DND-41 (cell line): ENCODE data around the gene TYW1.

Source experiments
- EZH2 ChIP-seq: IDR thresholded peaks from 3 replicates; pipeline ENCODE4 v1.6.1; 2012; ENCODE audit warnings: borderline replicate concordance, low read depth, mild to moderate bottlenecking, moderate library complexity, low read length, inconsistent platforms; ENCODE audit not compliant: severe bottlenecking
- TF ChIP-seq, protein P1 (sequence below): IDR thresholded peaks from 2 replicates; pipeline ENCODE4 v1.5.1; 2012; ENCODE audit warnings: borderline replicate concordance, low read length, moderate library complexity, mild to moderate bottlenecking; ENCODE audit not compliant: poor library complexity, severe bottlenecking; ENCODE audit errors: extremely low read depth

DNA sequence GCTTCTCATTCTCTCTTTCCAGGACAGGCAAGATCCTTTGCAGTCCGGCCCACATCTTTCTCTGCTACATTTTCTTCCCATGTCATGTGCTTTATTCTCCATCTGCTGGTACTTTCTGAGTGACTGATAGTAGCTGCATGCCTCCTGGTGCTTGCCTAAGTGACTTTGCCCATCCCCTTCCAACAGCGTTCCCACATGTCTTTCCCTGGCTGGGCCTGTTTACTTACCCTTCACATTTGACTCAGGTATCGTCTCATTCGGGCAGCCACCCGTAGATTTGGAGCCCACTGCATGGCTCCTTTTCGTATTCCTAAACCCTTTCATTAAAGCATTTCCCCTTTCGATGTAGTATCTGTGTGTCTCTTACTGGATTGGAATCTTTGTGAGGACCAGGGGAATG is 24.6 kb downstream of the TYW1 start:
- TF ChIP-seq EZH2, result no peak
- TF ChIP-seq, protein P1, sequence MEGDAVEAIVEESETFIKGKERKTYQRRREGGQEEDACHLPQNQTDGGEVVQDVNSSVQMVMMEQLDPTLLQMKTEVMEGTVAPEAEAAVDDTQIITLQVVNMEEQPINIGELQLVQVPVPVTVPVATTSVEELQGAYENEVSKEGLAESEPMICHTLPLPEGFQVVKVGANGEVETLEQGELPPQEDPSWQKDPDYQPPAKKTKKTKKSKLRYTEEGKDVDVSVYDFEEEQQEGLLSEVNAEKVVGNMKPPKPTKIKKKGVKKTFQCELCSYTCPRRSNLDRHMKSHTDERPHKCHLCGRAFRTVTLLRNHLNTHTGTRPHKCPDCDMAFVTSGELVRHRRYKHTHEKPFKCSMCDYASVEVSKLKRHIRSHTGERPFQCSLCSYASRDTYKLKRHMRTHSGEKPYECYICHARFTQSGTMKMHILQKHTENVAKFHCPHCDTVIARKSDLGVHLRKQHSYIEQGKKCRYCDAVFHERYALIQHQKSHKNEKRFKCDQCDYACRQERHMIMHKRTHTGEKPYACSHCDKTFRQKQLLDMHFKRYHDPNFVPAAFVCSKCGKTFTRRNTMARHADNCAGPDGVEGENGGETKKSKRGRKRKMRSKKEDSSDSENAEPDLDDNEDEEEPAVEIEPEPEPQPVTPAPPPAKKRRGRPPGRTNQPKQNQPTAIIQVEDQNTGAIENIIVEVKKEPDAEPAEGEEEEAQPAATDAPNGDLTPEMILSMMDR, result no peak
